Uterus (tissue), 2 donors: Measurements from ENCODE around the gene ATAD3C.

Experiments used
- CTCF ChIP-seq, 4 experiments: fragments of 200-600 bp in 2 of 4; fragments of 450-650 bp in 2 of 4; sonication (generic) in 2 of 4; IDR thresholded peaks; one replicate each; pipeline ENCODE4 v1.5.1; 2016 to 2019; ENCODE audit warnings: antibody characterized with exemption in 4 of 4, mild to moderate bottlenecking in 2 of 4, moderate library complexity in 1 of 4
- POLR2A ChIP-seq, 2 donors: fragments of 450-650 bp; IDR thresholded peaks; one replicate each; pipeline ENCODE4 v1.6.1; 2016; ENCODE audit warnings: antibody characterized with exemption in 2 of 2, mild to moderate bottlenecking in 1 of 2, moderate library complexity in 1 of 2

GRCh38 chr1:1489231-1489630 lies 39.7 kb downstream of the ATAD3C start:
- TF ChIP-seq CTCF (IDR thresholded peaks at IDR 0.05) (no peak), POLR2A (IDR thresholded peaks at IDR 0.05) (no peak)
